A673 (cell line): ENCODE data around the gene PDE10A.

ENCODE experiments used
- CTCF ChIP-seq: fragments of 300-800, 200-600 bp; sonication (generic); conservative IDR thresholded peaks from 2 replicates; pipeline ENCODE4 v1.5.1; 2017; ENCODE audit warnings: low read depth, mild to moderate bottlenecking, antibody characterized with exemption, low read length, moderate library complexity, mixed read lengths
- EZH2 ChIP-seq: fragments of 200-600 bp; sonication (generic); IDR thresholded peaks from 2 replicates; pipeline ENCODE4 v1.6.1; 2017; ENCODE audit warnings: borderline replicate concordance, low read depth, mild to moderate bottlenecking, mixed read lengths, antibody characterized with exemption, low read length; ENCODE audit not compliant: poor library complexity, severe bottlenecking

DNA sequence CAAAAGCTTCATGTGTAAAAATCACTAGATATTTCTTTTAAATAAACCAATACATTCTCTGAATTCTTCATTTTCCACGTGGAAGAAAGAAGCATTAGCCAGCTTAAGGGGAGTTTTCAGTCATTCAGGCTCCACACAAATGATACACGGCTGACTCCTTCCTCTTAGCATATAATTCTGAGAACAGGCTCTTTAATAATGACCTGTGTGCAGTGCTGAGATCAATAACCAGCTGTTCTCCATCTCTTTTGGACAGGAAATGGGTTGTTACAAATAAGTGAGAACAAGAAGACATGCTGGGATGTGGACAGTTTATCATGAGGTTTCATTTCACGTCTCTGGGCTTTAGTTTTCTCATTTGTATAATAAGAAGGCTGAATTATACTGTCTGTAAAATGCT is 206.8 kb downstream of the PDE10A start:
- TF ChIP-seq EZH2: no peak
- no peak for TF ChIP-seq CTCF
